PFSK-1 (cell line): ENCODE data around the gene TMEM14B.

Experiments used
- POLR2AphosphoS5 ChIP-seq: IDR thresholded peaks from 2 replicates; pipeline ENCODE4 v1.6.1; 2012; ENCODE audit warnings: low read depth, mild to moderate bottlenecking, control low read depth, low read length, moderate library complexity
- REST ChIP-seq, 2 experiments: IDR thresholded peaks; 2 replicates each; pipeline versions ENCODE4 v1.6.1 to v1.8.0; 2011 to 2012; ENCODE audit warnings: low read depth in 2 of 2, low read length in 2 of 2, control low read depth in 1 of 2, inconsistent platforms in 1 of 2, mild to moderate bottlenecking in 1 of 2, moderate library complexity in 1 of 2; ENCODE audit not compliant: insufficient read depth in 1 of 2
- TAF1 ChIP-seq: IDR thresholded peaks from 2 replicates; pipeline ENCODE4 v1.6.1; 2012; ENCODE audit warnings: low read length, control low read depth, borderline replicate concordance; ENCODE audit not compliant: insufficient read depth

- TF ChIP-seq TAF1 = no peak
- TF ChIP-seq POLR2AphosphoS5 = no peak
- no peak for TF ChIP-seq REST (IDR thresholded peaks at IDR 0.05; ENCODE audit: insufficient read depth in 1 of 2, low read depth in 2 of 2, low read length in 2 of 2)
Observed at GRCh38 chr6:10791673-10792072, 44.1 kb downstream of the TMEM14B start.
